Endothelial cell of umbilical vein (primary cell): Measurements from ENCODE around the gene PRX. TPM values are rescaled to one million over a fixed set of nuclear protein-coding genes. Genes with fewer than 3 reads are reported as not detected.

ENCODE experiments used
- BruUV-seq: library from RNA; stranded (reverse); fragments of 400-500 nt; replicated peaks from 2 replicates; lab custom pipeline; 2021; lab: Mats Ljungman, UMichigan
- CTCF ChIA-PET: fragments of 300-600, 350-600 bp; sonication (Branson Sonifier 250); formaldehyde crosslinking; loops from one replicate; lab custom pipeline; 2021; ENCODE audit warnings: antibody characterized with exemption, inconsistent platforms; lab: Charles Lee
- POLR2A ChIA-PET: fragments of 300-600, 350-600 bp; sonication (Branson Sonifier 250); formaldehyde crosslinking; loops from one replicate; lab custom pipeline; 2021; ENCODE audit warnings: antibody characterized with exemption, inconsistent platforms; lab: Charles Lee
- DNase-seq: peaks from one replicate; pipeline ENCODE4 v3.0.0-alpha.2; 2011; ENCODE audit warnings: low read depth, low spot score
- FAIRE-seq: peaks from 2 replicates; lab custom pipeline; 2011; peaks lifted over from hg19 to GRCh38; lab: Jason Lieb, UNC
- H2AFZ ChIP-seq: 2 replicates; pipeline ENCODE4 v1.6.0; 2012; ENCODE audit warnings: low read depth, low read length, control low read depth, inconsistent platforms
- H3K27ac ChIP-seq: 2 replicates; pipeline ENCODE4 v1.5.1; 2011; ENCODE audit warnings: low read depth, mild to moderate bottlenecking, control low read depth, low read length, moderate library complexity; ENCODE audit not compliant: insufficient read depth
- H3K27me3 ChIP-seq, 2 experiments: 2 replicates each; pipeline versions ENCODE4 v1.6.0 to v1.6.1; 2011; ENCODE audit warnings: low read length in 2 of 2, mixed read lengths in 1 of 2; ENCODE audit not compliant: control insufficient read depth in 2 of 2, insufficient read depth in 2 of 2
- H3K36me3 ChIP-seq, 2 experiments: 2 replicates in 1 of 2; 3 replicates in 1 of 2; pipeline ENCODE4 v1.5.1; 2011; ENCODE audit warnings: low read length in 2 of 2, mild to moderate bottlenecking in 1 of 2, moderate library complexity in 1 of 2; ENCODE audit not compliant: control insufficient read depth in 2 of 2, insufficient read depth in 2 of 2; ENCODE audit errors: extremely low read depth in 1 of 2
- H3K4me1 ChIP-seq: 3 replicates; pipeline ENCODE4 v1.5.1; 2011; ENCODE audit warnings: mild to moderate bottlenecking, low read length; ENCODE audit not compliant: control insufficient read depth, insufficient read depth; ENCODE audit errors: extremely low read depth
- H3K4me2 ChIP-seq: 2 replicates; pipeline ENCODE4 v1.6.1; 2011; ENCODE audit warnings: low read length, control low read depth, mixed read lengths; ENCODE audit not compliant: insufficient read depth
- H3K4me3 ChIP-seq, 3 experiments: fragments of 200-600 bp in 1 of 3; sonication (generic), shearing (Covaris generic) in 1 of 3; replicated peaks in 1 of 3; 2 replicates each; pipeline ENCODE4 v1.5.1; 2011 to 2016; ENCODE audit warnings: control low read depth in 3 of 3, low read length in 3 of 3, mild to moderate bottlenecking in 2 of 3, inconsistent platforms in 1 of 3, low read depth in 1 of 3, moderate library complexity in 1 of 3; ENCODE audit not compliant: insufficient read depth in 1 of 3
- H3K79me2 ChIP-seq: 2 replicates; pipeline ENCODE4 v1.6.0; 2012; ENCODE audit warnings: low read length, inconsistent platforms; ENCODE audit not compliant: control insufficient read depth, insufficient read depth
- H3K9ac ChIP-seq: replicated peaks from 2 replicates; pipeline ENCODE3; 2011; ENCODE audit warnings: low read length, control low read depth; ENCODE audit not compliant: insufficient read depth; ENCODE audit errors: extremely low read depth
- H3K9me1 ChIP-seq: replicated peaks from 3 replicates; pipeline ENCODE4 v1.6.0; 2011; ENCODE audit warnings: mild to moderate bottlenecking, low read length; ENCODE audit not compliant: control insufficient read depth, insufficient read depth; ENCODE audit errors: extremely low read depth
- H3K9me3 ChIP-seq: replicated peaks from 2 replicates; pipeline ENCODE4 v1.5.1; 2012; ENCODE audit warnings: low read length, inconsistent platforms; ENCODE audit not compliant: control insufficient read depth, insufficient read depth
- H4K20me1 ChIP-seq: replicated peaks from 2 replicates; pipeline ENCODE3; 2011; ENCODE audit warnings: mild to moderate bottlenecking, low read length; ENCODE audit not compliant: control insufficient read depth, insufficient read depth; ENCODE audit errors: extremely low read depth
- EZH2 ChIP-seq: IDR thresholded peaks from 2 replicates; pipeline ENCODE4 v1.6.1; 2012; ENCODE audit warnings: borderline replicate concordance, low read depth, mild to moderate bottlenecking, moderate library complexity, low read length, inconsistent platforms; ENCODE audit not compliant: severe bottlenecking
- FOS ChIP-seq: IDR thresholded peaks from 2 replicates; pipeline ENCODE4 v1.6.1; 2011; ENCODE audit warnings: mild to moderate bottlenecking, low read length, moderate library complexity, borderline replicate concordance; ENCODE audit not compliant: insufficient read depth
- GATA2 ChIP-seq: IDR thresholded peaks from 2 replicates; pipeline ENCODE4 v1.7.0; 2011; ENCODE audit warnings: low read depth, mild to moderate bottlenecking, moderate library complexity, mixed read lengths, low read length; ENCODE audit not compliant: insufficient read length, insufficient read depth
- JUN ChIP-seq: IDR thresholded peaks from 2 replicates; pipeline ENCODE4 v1.6.1; 2011; ENCODE audit warnings: borderline replicate concordance, low read depth; ENCODE audit not compliant: insufficient read length, insufficient read depth
- MYC ChIP-seq: IDR thresholded peaks from one replicate; pipeline ENCODE4 v1.6.1; 2011; ENCODE audit warnings: mild to moderate bottlenecking, low read depth, low read length
- POLR2A ChIP-seq: IDR thresholded peaks from 2 replicates; pipeline ENCODE4 v1.6.1; 2012; ENCODE audit warnings: low read depth, mild to moderate bottlenecking, control low read depth, low read length
- POLR2AphosphoS5 ChIP-seq: IDR thresholded peaks from 2 replicates; pipeline ENCODE4 v1.6.1; 2012; ENCODE audit warnings: low read depth, mild to moderate bottlenecking, control low read depth, low read length, moderate library complexity; ENCODE audit not compliant: insufficient read depth
- dilution Hi-C: fragments of 300-500 bp; cut with MboI; formaldehyde crosslinking; loops from one replicate; pipeline ENCODE4 v1.15.0; 2019; ENCODE audit warnings: low sequenced_read_pairs; ENCODE audit not compliant: extremely low pct_ligation_motif_present
- intact Hi-C: fragments of 100-400 bp; cut with micrococcal nuclease; formaldehyde crosslinking; loops from one replicate; pipeline ENCODE4 v1.10.0; 2022
- polyA plus RNA-seq, 4 experiments: library from polyadenylated mRNA; depleted of rRNA in 3 of 4; stranded (reverse) in 3 of 4; unstranded in 1 of 4; fragments of >200 nt; gene quantifications; 2 replicates each; pipeline versions ENCODE4 v1.2.1 to v1.2.3, GENCODE V29; 2011 to 2012; ENCODE audit warnings: missing spikeins in 1 of 4
- total RNA-seq: library from RNA; stranded (reverse); gene quantifications from 2 replicates; pipeline ENCODE4 v1.2.3, GENCODE V29; 2021
- TF ChIP-seq, protein P1 (sequence below), 2 donors: IDR thresholded peaks; 1 replicate in 1 of 2; 2 replicates in 1 of 2; pipeline ENCODE4 v1.5.1; 2011; ENCODE audit warnings: low read length in 2 of 2, mild to moderate bottlenecking in 2 of 2, moderate library complexity in 2 of 2, control low read depth in 1 of 2, inconsistent platforms in 1 of 2, low read depth in 1 of 2; ENCODE audit not compliant: insufficient read depth in 1 of 2; ENCODE audit errors: extremely low read depth in 1 of 2
- TF ChIP-seq, protein P2 (sequence below): IDR thresholded peaks from 2 replicates; pipeline ENCODE4 v1.6.1; 2011; ENCODE audit not compliant: insufficient read depth, insufficient read length

The PRX gene
- total and polyA plus RNA-seq, 2 donors (not counting 3 experiments of a cell fraction or from before 2014, with no cell fraction given) = 0.80 to 1.3 TPM

DNA sequence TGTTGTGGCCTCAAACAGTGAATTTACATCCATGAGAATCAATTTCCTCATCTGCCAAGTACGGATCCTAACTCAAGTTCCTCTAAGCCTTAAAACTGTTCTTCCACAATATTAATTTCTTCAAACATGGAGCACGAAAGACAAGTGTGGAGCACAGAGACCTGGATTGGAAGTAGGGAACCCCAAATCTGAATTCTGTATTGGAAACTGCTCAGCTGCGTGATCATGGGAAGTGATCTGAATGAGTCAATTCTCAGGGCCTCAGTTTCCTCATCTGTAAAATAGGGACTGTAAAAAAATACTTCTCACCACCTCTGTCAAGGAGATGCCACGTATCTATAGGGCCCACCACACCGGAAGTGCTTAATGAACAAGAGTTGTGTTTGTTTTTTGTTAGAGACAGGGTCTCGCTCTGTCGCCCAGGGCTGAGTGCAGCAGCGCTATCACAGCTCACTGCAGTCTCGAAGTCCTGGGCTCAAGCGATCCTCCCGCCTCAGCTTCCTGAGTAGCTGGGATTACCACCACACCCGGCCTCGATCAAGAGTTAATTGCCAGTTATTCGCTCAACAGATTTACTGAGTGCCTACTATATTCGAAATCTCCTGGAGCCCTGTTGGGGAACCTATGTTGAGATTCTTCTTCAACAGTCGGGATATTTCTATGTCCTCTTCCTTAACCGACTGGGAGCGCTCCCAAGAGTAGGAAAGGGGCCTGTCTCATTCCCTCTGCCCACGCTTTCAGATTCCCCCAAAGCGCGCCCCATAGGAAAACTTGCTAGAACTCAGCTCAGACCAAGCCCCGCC, 29.4 kb upstream of the PRX start:
- no peak for FAIRE-seq
- peak overlapping the region; percentile 23 for H3K27ac ChIP-seq

More for the DNA sequence above, 29.4 kb upstream of the PRX start:
- H2AFZ ChIP-seq = no peak overlapping the region
- H3K79me2 ChIP-seq = peaks cover 29% of the 10 kb centered on the region
- peak overlapping the region; percentile 4 to 58 (median 29) for H3K4me3 ChIP-seq
- peaks cover 9% of the 10 kb centered on the region for H3K4me1 ChIP-seq
- no peaks in the 10 kb centered on the region for H3K27me3 ChIP-seq
- H4K20me1 ChIP-seq = no peaks in the 10 kb centered on the region
- H3K36me3 ChIP-seq = peaks cover 9 to 12% of the 10 kb centered on the region in 2 experiments
- peak overlapping the region; percentile 65 for H3K4me2 ChIP-seq
- intact Hi-C loops = loop anchor here (1.0 to 10.0 kb wide), 6 partner anchors 9 to 362 kb away; partner anchors contain the start of genes AKT2, C19orf47, PLD3 and SERTAD1
- BruUV-seq = TSS peak; percentile 35
- H3K9me1 ChIP-seq = no peaks in the 10 kb centered on the region
- no peak for DNase-seq
- dilution Hi-C loops = no loop called here
- CTCF ChIA-PET = interaction anchor here (0.7 to 4.1 kb wide), 14 partner anchors 9 to 192 kb away, joined by 3 to 37 read pairs (median 5); partner anchors contain the start of genes BLVRB, PRX and SERTAD1
- no peaks in the 10 kb centered on the region for H3K9me3 ChIP-seq
- POLR2A ChIA-PET = interaction anchor here (1.6 to 2.6 kb wide), 5 partner anchors 9 to 23 kb away, joined by 4 to 15 read pairs (median 13); partner anchors contain the start of genes BLVRB and SERTAD1
- H3K9ac ChIP-seq = peak overlapping the region; percentile 50
- TF ChIP-seq, protein P1, sequence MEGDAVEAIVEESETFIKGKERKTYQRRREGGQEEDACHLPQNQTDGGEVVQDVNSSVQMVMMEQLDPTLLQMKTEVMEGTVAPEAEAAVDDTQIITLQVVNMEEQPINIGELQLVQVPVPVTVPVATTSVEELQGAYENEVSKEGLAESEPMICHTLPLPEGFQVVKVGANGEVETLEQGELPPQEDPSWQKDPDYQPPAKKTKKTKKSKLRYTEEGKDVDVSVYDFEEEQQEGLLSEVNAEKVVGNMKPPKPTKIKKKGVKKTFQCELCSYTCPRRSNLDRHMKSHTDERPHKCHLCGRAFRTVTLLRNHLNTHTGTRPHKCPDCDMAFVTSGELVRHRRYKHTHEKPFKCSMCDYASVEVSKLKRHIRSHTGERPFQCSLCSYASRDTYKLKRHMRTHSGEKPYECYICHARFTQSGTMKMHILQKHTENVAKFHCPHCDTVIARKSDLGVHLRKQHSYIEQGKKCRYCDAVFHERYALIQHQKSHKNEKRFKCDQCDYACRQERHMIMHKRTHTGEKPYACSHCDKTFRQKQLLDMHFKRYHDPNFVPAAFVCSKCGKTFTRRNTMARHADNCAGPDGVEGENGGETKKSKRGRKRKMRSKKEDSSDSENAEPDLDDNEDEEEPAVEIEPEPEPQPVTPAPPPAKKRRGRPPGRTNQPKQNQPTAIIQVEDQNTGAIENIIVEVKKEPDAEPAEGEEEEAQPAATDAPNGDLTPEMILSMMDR (IDR thresholded peaks at IDR 0.05; ENCODE audit: extremely low read depth in 1 of 2, insufficient read depth in 1 of 2, low read depth in 1 of 2, low read length in 2 of 2) = no peak
- no peak for TF ChIP-seq POLR2A
- no peak for TF ChIP-seq EZH2
- no peak for TF ChIP-seq GATA2
- TF ChIP-seq MYC = no peak
- TF ChIP-seq JUN = no peak
- no peak for TF ChIP-seq FOS
- TF ChIP-seq POLR2AphosphoS5 = no peak
- TF ChIP-seq, protein P2, sequence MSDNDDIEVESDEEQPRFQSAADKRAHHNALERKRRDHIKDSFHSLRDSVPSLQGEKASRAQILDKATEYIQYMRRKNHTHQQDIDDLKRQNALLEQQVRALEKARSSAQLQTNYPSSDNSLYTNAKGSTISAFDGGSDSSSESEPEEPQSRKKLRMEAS = no peak
